Cardiac muscle cell (in vitro differentiated cells and primary cell): ENCODE results near the gene XXYLT1. TPM values are rescaled to one million over a fixed set of nuclear protein-coding genes. Genes with fewer than 3 reads are reported as not detected.

Experiments used
- DNase-seq, 2 donors: peaks; one replicate each; pipeline versions ENCODE4 v3.0.0 to v3.0.0-alpha.2; 2010 to 2017; ENCODE audit warnings: low read depth in 1 of 2, low spot score in 1 of 2
- H3K27ac ChIP-seq: fragments of 200-600 bp; sonication (generic); 2 replicates; pipeline ENCODE4 v1.5.1; 2016
- H3K27me3 ChIP-seq: fragments of 200-600 bp; sonication (generic); 2 replicates; pipeline ENCODE4 v1.6.0; 2016; ENCODE audit warnings: control low read depth
- H3K36me3 ChIP-seq: fragments of 200-600 bp; sonication (generic); 2 replicates; pipeline ENCODE4 v1.5.1; 2016; ENCODE audit warnings: control low read depth
- H3K4me1 ChIP-seq: fragments of 200-600 bp; sonication (generic); 2 replicates; pipeline ENCODE4 v1.8.1; 2017; ENCODE audit warnings: low read depth, mild to moderate bottlenecking, mixed run types
- H3K4me3 ChIP-seq: fragments of 200-600 bp; sonication (generic); 2 replicates; pipeline ENCODE4 v1.5.1; 2016; ENCODE audit warnings: mild to moderate bottlenecking
- H3K9me3 ChIP-seq: fragments of 200-600 bp; sonication (generic); 2 replicates; pipeline ENCODE4 v1.5.1; 2017; ENCODE audit warnings: low read depth, mild to moderate bottlenecking, control low read depth
- polyA plus RNA-seq: library from polyadenylated mRNA; unstranded; fragments of >200 nt; fragmentation: Nextera tagmentation; extraction: Ambion mirVana; gene quantifications from 2 replicates; pipeline ENCODE4 v1.2.1, GENCODE V29; 2016
- total RNA-seq: library from RNA; depleted of rRNA; stranded (reverse); fragments of >200 nt; gene quantifications from 2 replicates; pipeline ENCODE4 v1.2.3, GENCODE V29; 2016
- TF ChIP-seq, protein P1 (sequence below): IDR thresholded peaks from 2 replicates; pipeline ENCODE4 v1.5.1; 2012; ENCODE audit warnings: low read depth, mild to moderate bottlenecking, low read length

The XXYLT1 gene
- total and polyA plus RNA-seq, 2 experiments from 2014 or later, result 52.5 to 62.2 TPM

DNA sequence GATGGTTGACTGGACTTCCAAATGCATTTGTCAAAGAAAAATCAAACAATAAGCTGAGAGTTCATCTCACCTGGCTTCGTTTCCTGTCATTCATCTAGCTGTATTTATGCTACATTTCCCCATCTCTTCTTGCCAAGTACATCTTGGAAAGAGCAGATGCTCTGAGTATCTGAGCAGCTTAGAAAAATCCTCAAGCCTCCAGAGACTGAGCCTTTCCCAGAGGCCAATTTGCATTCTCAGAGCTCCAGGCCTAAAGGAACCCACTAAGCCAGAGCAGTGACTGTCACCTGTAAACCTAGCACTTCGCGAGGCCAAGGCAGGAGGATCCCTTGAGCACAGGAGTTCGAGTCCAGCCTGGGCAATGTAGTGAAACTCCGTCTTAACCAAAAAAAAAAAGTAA, 100.5 kb downstream of the XXYLT1 start:
- TF ChIP-seq, protein P1, sequence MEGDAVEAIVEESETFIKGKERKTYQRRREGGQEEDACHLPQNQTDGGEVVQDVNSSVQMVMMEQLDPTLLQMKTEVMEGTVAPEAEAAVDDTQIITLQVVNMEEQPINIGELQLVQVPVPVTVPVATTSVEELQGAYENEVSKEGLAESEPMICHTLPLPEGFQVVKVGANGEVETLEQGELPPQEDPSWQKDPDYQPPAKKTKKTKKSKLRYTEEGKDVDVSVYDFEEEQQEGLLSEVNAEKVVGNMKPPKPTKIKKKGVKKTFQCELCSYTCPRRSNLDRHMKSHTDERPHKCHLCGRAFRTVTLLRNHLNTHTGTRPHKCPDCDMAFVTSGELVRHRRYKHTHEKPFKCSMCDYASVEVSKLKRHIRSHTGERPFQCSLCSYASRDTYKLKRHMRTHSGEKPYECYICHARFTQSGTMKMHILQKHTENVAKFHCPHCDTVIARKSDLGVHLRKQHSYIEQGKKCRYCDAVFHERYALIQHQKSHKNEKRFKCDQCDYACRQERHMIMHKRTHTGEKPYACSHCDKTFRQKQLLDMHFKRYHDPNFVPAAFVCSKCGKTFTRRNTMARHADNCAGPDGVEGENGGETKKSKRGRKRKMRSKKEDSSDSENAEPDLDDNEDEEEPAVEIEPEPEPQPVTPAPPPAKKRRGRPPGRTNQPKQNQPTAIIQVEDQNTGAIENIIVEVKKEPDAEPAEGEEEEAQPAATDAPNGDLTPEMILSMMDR, result no peak
- DNase-seq, result no peak

DNA sequence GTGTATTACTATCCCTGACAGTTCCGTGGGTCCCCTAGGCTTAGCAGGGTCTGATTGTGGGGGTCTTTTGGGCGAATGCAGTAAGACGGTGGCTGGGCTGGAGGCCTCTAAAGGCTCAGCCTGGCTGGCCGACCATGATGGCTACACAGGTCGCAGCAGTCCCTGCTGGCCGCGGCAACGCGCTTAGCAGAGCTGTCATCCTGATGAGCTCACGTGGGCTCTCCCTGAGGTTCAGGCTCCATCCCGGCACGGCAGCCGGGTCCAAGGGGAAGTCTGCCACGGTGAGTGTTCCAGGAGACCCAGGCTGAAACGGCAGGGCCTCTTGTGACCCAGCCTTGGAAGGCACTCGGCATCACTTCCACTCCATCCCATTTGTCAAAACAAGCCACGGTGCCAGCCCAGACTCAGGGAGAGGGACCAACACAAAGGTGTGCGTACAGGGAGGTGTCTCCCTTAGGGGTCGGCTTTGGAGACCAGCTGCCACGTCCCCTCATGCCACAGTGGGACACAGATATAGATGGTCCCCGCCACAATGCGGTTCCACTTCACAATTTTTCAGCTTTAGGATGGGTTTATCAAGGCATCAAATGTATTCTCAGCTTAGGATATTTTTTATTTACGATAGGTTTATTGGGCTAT, 101.8 kb downstream of the XXYLT1 start:
- Histone ChIP-seq H3K27me3 (no peaks in the 10 kb centered on the region), H3K4me1 (peaks cover 20% of the 10 kb centered on the region), H3K9me3 (no peaks in the 10 kb centered on the region), H3K4me3 (no peak overlapping the region), H3K36me3 (no peaks in the 10 kb centered on the region), H3K27ac (no peak overlapping the region)
- no peak for DNase-seq
- TF ChIP-seq, protein P1, result no peak

More for the DNA sequence above, 100.5 kb downstream of the XXYLT1 start:
- Histone ChIP-seq H3K27ac (peak overlapping the region; percentile 66), H3K36me3 (no peaks in the 10 kb centered on the region), H3K27me3 (no peaks in the 10 kb centered on the region), H3K4me1 (peaks cover 20% of the 10 kb centered on the region), H3K4me3 (no peak overlapping the region), H3K9me3 (no peaks in the 10 kb centered on the region)

DNA sequence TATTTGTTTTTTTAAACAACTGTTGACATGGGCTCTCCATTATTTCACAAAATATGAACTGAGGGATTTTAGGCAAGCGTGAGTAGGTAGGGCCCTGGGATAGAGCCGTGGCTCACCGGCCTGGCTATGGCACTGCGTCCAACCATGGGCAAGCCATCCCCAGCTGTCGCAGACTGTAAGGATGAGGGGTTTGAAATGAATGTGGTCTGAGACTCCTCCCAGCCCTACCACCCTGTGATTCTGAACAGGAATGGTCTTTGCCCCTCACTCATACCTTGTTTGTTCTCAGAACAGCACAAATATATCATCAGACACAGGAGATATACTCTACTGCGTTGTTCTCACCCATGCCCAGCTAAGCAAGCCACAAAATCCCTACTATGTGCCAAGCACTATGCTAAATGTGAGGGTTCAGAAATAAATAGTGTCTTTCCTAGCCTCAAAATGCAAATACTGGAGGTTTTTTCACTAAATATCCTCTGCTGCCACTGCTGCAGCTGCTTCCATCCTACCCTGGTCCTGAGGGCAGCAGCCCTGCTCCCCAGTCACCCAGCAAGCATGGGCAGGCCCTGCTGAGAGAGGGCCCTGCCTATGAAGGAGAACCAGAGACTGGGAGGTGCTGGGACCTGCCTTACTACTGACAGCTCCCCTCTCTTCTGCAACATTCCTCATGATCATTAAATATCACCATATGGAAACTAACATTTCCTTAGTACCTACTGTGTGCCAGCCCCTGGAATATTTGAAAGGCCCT, 102.8 kb downstream of the XXYLT1 start:
- TF ChIP-seq, protein P1, result no peak
- no peaks in the 10 kb centered on the region for H3K27me3 ChIP-seq
- no peak overlapping the region for H3K27ac ChIP-seq
- no peak for DNase-seq
- no peaks in the 10 kb centered on the region for H3K36me3 ChIP-seq
- H3K9me3 ChIP-seq, result no peaks in the 10 kb centered on the region
- H3K4me3 ChIP-seq, result no peak overlapping the region
- H3K4me1 ChIP-seq, result peaks cover 20% of the 10 kb centered on the region

DNA sequence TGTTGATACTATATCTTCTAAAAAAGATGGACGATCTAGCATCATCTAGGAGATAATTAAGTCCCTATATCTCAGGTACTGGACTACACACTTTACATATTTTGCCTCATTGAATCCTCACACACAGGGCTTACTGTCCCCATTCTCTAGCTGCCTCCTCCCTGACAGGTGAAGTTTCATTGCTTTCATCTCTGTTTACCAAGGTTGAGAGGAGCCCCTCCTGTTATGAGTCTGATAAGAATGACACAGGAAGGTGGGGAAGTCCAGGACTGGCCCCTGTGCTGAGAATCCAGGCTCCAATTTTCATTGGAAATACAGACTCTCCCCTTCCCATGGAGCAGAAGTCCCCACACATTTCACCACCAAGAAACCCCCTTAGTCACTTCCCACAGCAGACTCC, 105.2 kb downstream of the XXYLT1 start:
- Histone ChIP-seq H3K9me3 (no peaks in the 10 kb centered on the region), H3K4me1 (peaks cover under 1% of the 10 kb centered on the region), H3K36me3 (no peaks in the 10 kb centered on the region), H3K27ac (no peak overlapping the region), H3K27me3 (no peaks in the 10 kb centered on the region), H3K4me3 (no peak overlapping the region)
- TF ChIP-seq, protein P1, result no peak
- no peak for DNase-seq

DNA sequence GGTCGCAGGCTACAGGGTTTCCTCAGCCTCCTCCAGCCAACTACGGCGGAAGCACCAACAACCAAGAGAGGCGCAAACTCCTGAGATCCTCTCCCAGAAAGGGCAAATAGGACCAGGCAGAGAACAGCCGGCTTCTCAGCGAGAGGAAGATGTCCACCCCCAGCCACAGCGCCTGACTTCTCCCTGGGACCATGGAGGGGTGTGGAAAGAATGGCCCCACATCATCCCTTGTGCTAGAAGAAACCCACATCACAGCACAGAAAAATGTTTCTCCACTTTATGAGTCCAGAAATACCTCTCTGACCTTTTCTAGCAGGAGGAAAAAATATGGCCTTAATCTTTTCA, 105.7 kb downstream of the XXYLT1 start:
- no peak overlapping the region for H3K27ac ChIP-seq
- no peak overlapping the region for H3K4me3 ChIP-seq
- no peaks in the 10 kb centered on the region for H3K4me1 ChIP-seq
- TF ChIP-seq, protein P1, result no peak
- no peaks in the 10 kb centered on the region for H3K27me3 ChIP-seq
- DNase-seq, result no peak
- no peaks in the 10 kb centered on the region for H3K9me3 ChIP-seq
- no peaks in the 10 kb centered on the region for H3K36me3 ChIP-seq
